Osteoblast (primary cell): ENCODE measurements around the gene SCN3A. TPM values are rescaled to one million over a fixed set of nuclear protein-coding genes. Genes with fewer than 3 reads are reported as not detected.

Experiments used
- DNase-seq: peaks from one replicate; pipeline ENCODE4 v3.0.0; 2011; ENCODE audit warnings: low spot score, mixed read lengths; ENCODE audit not compliant: insufficient read length; ENCODE audit errors: missing footprints
- H2AFZ ChIP-seq: 2 replicates; pipeline ENCODE4 v1.6.0; 2011; ENCODE audit warnings: mild to moderate bottlenecking, low read length
- H3K27ac ChIP-seq: 2 replicates; pipeline ENCODE4 v1.5.1; 2011; ENCODE audit warnings: mild to moderate bottlenecking, low read depth, low read length, moderate library complexity
- H3K27me3 ChIP-seq: 2 replicates; pipeline ENCODE4 v1.6.0; 2012; ENCODE audit warnings: mild to moderate bottlenecking, control low read depth, inconsistent platforms, low read length, moderate library complexity; ENCODE audit not compliant: insufficient read depth
- H3K36me3 ChIP-seq: 2 replicates; pipeline ENCODE4 v1.5.1; 2011; ENCODE audit warnings: mild to moderate bottlenecking, low read length, control low read depth, moderate library complexity; ENCODE audit not compliant: insufficient read depth
- H3K4me1 ChIP-seq: 2 replicates; pipeline ENCODE4 v1.5.1; 2011; ENCODE audit warnings: mild to moderate bottlenecking, low read length, control low read depth, moderate library complexity; ENCODE audit not compliant: insufficient read depth
- H3K4me2 ChIP-seq: 2 replicates; pipeline ENCODE4 v1.6.0; 2011; ENCODE audit warnings: mild to moderate bottlenecking, low read length; ENCODE audit not compliant: insufficient read depth
- H3K4me3 ChIP-seq: fragments of 200-600 bp; sonication (generic); 3 replicates; pipeline ENCODE4 v1.5.1; 2012; ENCODE audit warnings: mild to moderate bottlenecking, low read length, inconsistent platforms; ENCODE audit not compliant: insufficient read depth
- H3K79me2 ChIP-seq: 2 replicates; pipeline ENCODE4 v1.6.0; 2012; ENCODE audit warnings: mild to moderate bottlenecking, low read length, control low read depth, inconsistent platforms; ENCODE audit not compliant: insufficient read depth
- H3K9me3 ChIP-seq: 2 replicates; pipeline ENCODE4 v1.5.1; 2011; ENCODE audit warnings: low read depth, low read length, control low read depth
- H4K20me1 ChIP-seq: 2 replicates; pipeline ENCODE4 v1.6.0; 2012; ENCODE audit warnings: mild to moderate bottlenecking, low read length, control low read depth; ENCODE audit not compliant: insufficient read depth
- total RNA-seq: library from RNA; depleted of rRNA; stranded (reverse); fragments of >200 nt; gene quantifications from 2 replicates; pipeline ENCODE4 v1.2.3, GENCODE V29; 2012
- TF ChIP-seq, protein P1 (sequence below): IDR thresholded peaks from 2 replicates; pipeline ENCODE4 v1.5.1; 2011; ENCODE audit warnings: mild to moderate bottlenecking, low read depth, low read length, moderate library complexity; ENCODE audit errors: extremely low read depth

SCN3A gene
- total RNA-seq, 1 donor, result 0.72 TPM

DNA sequence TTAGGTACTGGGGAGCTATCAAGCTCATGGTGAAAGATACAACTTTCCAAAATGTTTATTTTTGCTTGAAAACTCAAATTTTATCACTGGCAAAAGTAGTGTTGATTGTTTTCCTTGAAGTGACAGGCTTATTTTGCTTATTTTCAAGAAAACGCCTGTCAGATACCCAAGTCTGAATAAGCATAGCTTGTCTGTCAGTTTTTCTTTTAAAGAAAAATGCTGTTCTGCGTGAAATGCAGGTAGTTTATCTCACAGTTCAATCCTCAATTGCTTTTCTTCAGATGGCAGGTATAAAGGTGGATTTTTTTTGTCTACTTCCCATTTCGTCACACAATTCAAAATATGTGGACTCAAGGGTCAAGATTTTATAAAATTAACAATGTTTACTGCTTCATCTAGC, 145.9 kb downstream of the SCN3A start:
- Histone ChIP-seq H3K27ac (no peak overlapping the region), H3K79me2 (no peaks in the 10 kb centered on the region), H3K27me3 (no peaks in the 10 kb centered on the region), H3K4me3 (no peak overlapping the region), H3K4me1 (no peaks in the 10 kb centered on the region), H3K4me2 (no peak overlapping the region), H3K36me3 (no peaks in the 10 kb centered on the region), H4K20me1 (no peaks in the 10 kb centered on the region), H2AFZ (no peak overlapping the region), H3K9me3 (no peaks in the 10 kb centered on the region)
- DNase-seq, result no peak
- TF ChIP-seq, protein P1, sequence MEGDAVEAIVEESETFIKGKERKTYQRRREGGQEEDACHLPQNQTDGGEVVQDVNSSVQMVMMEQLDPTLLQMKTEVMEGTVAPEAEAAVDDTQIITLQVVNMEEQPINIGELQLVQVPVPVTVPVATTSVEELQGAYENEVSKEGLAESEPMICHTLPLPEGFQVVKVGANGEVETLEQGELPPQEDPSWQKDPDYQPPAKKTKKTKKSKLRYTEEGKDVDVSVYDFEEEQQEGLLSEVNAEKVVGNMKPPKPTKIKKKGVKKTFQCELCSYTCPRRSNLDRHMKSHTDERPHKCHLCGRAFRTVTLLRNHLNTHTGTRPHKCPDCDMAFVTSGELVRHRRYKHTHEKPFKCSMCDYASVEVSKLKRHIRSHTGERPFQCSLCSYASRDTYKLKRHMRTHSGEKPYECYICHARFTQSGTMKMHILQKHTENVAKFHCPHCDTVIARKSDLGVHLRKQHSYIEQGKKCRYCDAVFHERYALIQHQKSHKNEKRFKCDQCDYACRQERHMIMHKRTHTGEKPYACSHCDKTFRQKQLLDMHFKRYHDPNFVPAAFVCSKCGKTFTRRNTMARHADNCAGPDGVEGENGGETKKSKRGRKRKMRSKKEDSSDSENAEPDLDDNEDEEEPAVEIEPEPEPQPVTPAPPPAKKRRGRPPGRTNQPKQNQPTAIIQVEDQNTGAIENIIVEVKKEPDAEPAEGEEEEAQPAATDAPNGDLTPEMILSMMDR, result no peak

DNA sequence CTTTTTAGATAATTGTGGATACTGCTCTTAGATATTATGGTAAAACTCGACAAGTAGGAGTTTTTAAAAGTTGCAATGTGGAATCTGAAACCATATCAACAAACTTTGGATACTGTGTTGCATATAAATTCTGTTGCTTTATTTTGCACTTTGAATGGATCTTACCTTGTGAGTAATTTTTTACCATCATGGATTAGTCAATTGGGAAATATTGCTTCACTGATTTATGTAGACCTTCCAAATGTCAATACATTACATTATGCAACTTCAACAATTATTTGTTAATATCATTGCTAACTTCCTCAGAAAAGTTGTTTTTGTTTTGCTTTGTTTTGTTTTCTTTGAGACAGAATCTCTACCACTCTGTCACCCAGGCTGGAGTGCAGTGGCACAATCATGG, 146.5 kb downstream of the SCN3A start:
- H3K4me1 ChIP-seq, result no peaks in the 10 kb centered on the region
- H3K27me3 ChIP-seq, result no peaks in the 10 kb centered on the region
- H2AFZ ChIP-seq, result no peak overlapping the region
- no peak overlapping the region for H3K27ac ChIP-seq
- H3K4me3 ChIP-seq, result no peak overlapping the region
- H3K4me2 ChIP-seq, result no peak overlapping the region
- no peaks in the 10 kb centered on the region for H3K36me3 ChIP-seq
- no peaks in the 10 kb centered on the region for H4K20me1 ChIP-seq
- H3K9me3 ChIP-seq, result no peaks in the 10 kb centered on the region
- no peak for DNase-seq
- H3K79me2 ChIP-seq, result no peaks in the 10 kb centered on the region
- TF ChIP-seq, protein P1, result no peak

- TF ChIP-seq, protein P1, result no peak
- Histone ChIP-seq H4K20me1 (no peaks in the 10 kb centered on the region), H3K4me1 (no peaks in the 10 kb centered on the region), H2AFZ (no peak overlapping the region), H3K36me3 (no peaks in the 10 kb centered on the region), H3K4me3 (no peak overlapping the region), H3K9me3 (no peaks in the 10 kb centered on the region), H3K27ac (no peak overlapping the region), H3K27me3 (no peaks in the 10 kb centered on the region), H3K4me2 (no peak overlapping the region), H3K79me2 (no peaks in the 10 kb centered on the region)
- no peak for DNase-seq
These were observed 147.3 kb downstream of the SCN3A start for GRCh38 chr2:165056564-165056963.

GRCh38 chr2:165055082-165055851, 148.6 kb downstream of the SCN3A start:
- H3K4me1 ChIP-seq, result no peaks in the 10 kb centered on the region
- H3K9me3 ChIP-seq, result no peaks in the 10 kb centered on the region
- H3K36me3 ChIP-seq, result no peaks in the 10 kb centered on the region
- H3K27me3 ChIP-seq, result no peaks in the 10 kb centered on the region
- no peak overlapping the region for H3K27ac ChIP-seq
- TF ChIP-seq, protein P1, result no peak
- H2AFZ ChIP-seq, result no peak overlapping the region
- no peak overlapping the region for H3K4me2 ChIP-seq
- no peak for DNase-seq
- H4K20me1 ChIP-seq, result no peaks in the 10 kb centered on the region
- H3K79me2 ChIP-seq, result no peaks in the 10 kb centered on the region
- H3K4me3 ChIP-seq, result no peak overlapping the region
